ENCODE results near the gene PNLIPRP3. TPM values are rescaled to one million over a fixed set of nuclear protein-coding genes. Genes with fewer than 3 reads are reported as not detected.

PNLIPRP3 gene
- total RNA-seq, 2 donors from 2014 or later, result not detected

GRCh38 chr10:116469437-116469836 is 41.8 kb downstream of the PNLIPRP3 start:
- Histone ChIP-seq H3K27ac (peak overlapping the region in 1 of 4 donors; percentile 23), H3K4me1 (peaks cover 12% of the 10 kb centered on the region), H3K4me3 (no peak overlapping the region), H3K9me3 (no peaks in the 10 kb centered on the region), H3K36me3 (replicated peaks in 1 of 2; ENCODE audit: insufficient read depth in 1 of 2, low read depth in 2 of 2) (no peaks in the 10 kb centered on the region), H3K27me3 (no peaks in the 10 kb centered on the region)
- TF ChIP-seq POLR2A (IDR thresholded peaks at IDR 0.05), result no peak
- DNase-seq (no peak), ATAC-seq (no peak)
- intact Hi-C loops (cut with DNase I), result no loop called here
- 64 to 82% methylated on average over 3 of the region's 3 CpGs for WGBS, 2 donors

GRCh38 chr10:116470071-116470470 is 42.4 kb downstream of the PNLIPRP3 start:
- intact Hi-C loops (cut with DNase I), result no loop called here
- ATAC-seq (no peak), DNase-seq (no peak)
- no peaks in the 10 kb centered on the region for H3K36me3 ChIP-seq (replicated peaks in 1 of 2; ENCODE audit: insufficient read depth in 1 of 2, low read depth in 2 of 2)
- no peaks in the 10 kb centered on the region for H3K27me3 ChIP-seq
- no peak overlapping the region for H3K4me3 ChIP-seq
- no peak overlapping the region for H3K27ac ChIP-seq
- TF ChIP-seq POLR2A (IDR thresholded peaks at IDR 0.05), result no peak
- no peak for TF ChIP-seq CTCF (IDR thresholded peaks at IDR 0.05)
- H3K4me1 ChIP-seq, result peaks cover 9% of the 10 kb centered on the region
- WGBS, 2 donors, result 79 to 87% methylated on average over 4 of the region's 4 CpGs
- no peaks in the 10 kb centered on the region for H3K9me3 ChIP-seq

- 30 to 36% methylated on average over 6 of the region's 6 CpGs for WGBS, 2 donors
- intact Hi-C loops (cut with DNase I), result no loop called here
Measured at GRCh38 chr10:116470768-116471415, 43.2 kb downstream of the PNLIPRP3 start.

GRCh38 chr10:116472891-116473290 is 45.2 kb downstream of the PNLIPRP3 start:
- H3K36me3 ChIP-seq (replicated peaks in 1 of 2; ENCODE audit: insufficient read depth in 1 of 2, low read depth in 2 of 2), result no peaks in the 10 kb centered on the region
- no peak overlapping the region for H3K4me3 ChIP-seq
- no peak for TF ChIP-seq POLR2A (IDR thresholded peaks at IDR 0.05)
- no peak for TF ChIP-seq CTCF (IDR thresholded peaks at IDR 0.05)
- ATAC-seq (no peak), DNase-seq (no peak)
- no peaks in the 10 kb centered on the region for H3K9me3 ChIP-seq
- no peak overlapping the region for H3K27ac ChIP-seq
- no peaks in the 10 kb centered on the region for H3K27me3 ChIP-seq
- peaks cover 17% of the 10 kb centered on the region for H3K4me1 ChIP-seq
- intact Hi-C loops (cut with DNase I), result no loop called here
- WGBS, 2 donors, result 24 to 27% methylated on average over 4 of the region's 4 CpGs

More at GRCh38 chr10:116470768-116471415, 43.2 kb downstream of the PNLIPRP3 start:
- Histone ChIP-seq H3K4me3 (no peak overlapping the region), H3K36me3 (replicated peaks in 1 of 2; ENCODE audit: insufficient read depth in 1 of 2, low read depth in 2 of 2) (no peaks in the 10 kb centered on the region), H3K27me3 (no peaks in the 10 kb centered on the region), H3K27ac (no peak overlapping the region), H3K4me1 (peaks cover 11% of the 10 kb centered on the region), H3K9me3 (no peaks in the 10 kb centered on the region)
- DNase-seq (peak; percentile 65 to 73 (median 71)), ATAC-seq (peak; percentile 89)
- TF ChIP-seq CTCF (IDR thresholded peaks at IDR 0.05) (peak; percentile 34 to 75 (median 65)), POLR2A (IDR thresholded peaks at IDR 0.05) (no peak)

GRCh38 chr10:116475866-116476265 is 48.2 kb downstream of the PNLIPRP3 start:
- H3K27ac ChIP-seq, result no peak overlapping the region
- H3K36me3 ChIP-seq (replicated peaks in 1 of 2; ENCODE audit: insufficient read depth in 1 of 2, low read depth in 2 of 2), result no peaks in the 10 kb centered on the region
- TF ChIP-seq CTCF (IDR thresholded peaks at IDR 0.05) (no peak), POLR2A (IDR thresholded peaks at IDR 0.05) (no peak)
- H3K4me3 ChIP-seq, result no peak overlapping the region
- WGBS, 2 donors, result 40 to 54% methylated on average over 4 of the region's 4 CpGs
- H3K4me1 ChIP-seq, result peaks cover 11% of the 10 kb centered on the region
- H3K27me3 ChIP-seq, result no peaks in the 10 kb centered on the region
- ATAC-seq, result no peak
- intact Hi-C loops (cut with DNase I), result no loop called here
- DNase-seq, result no peak
- no peaks in the 10 kb centered on the region for H3K9me3 ChIP-seq

All from body of pancreas (tissue), 4 donors.